ENCODE data around the gene REXO2.

Gene REXO2

GRCh38 chr11:114482114-114482513, 42.8 kb downstream of the REXO2 start:
- Histone ChIP-seq H3K4me3 (ENCODE audit: low read length) (no peak overlapping the region), H3K27me3 (ENCODE audit: control insufficient read depth, insufficient read depth, low read length) (no peaks in the 10 kb centered on the region), H3K36me3 (ENCODE audit: insufficient read depth, low read length) (no peaks in the 10 kb centered on the region), H3K9me3 (replicated peaks; ENCODE audit: low read length) (no peaks in the 10 kb centered on the region), H3K9ac (ENCODE audit: low read depth, low read length) (no peak overlapping the region), H3K4me2 (ENCODE audit: low read length) (no peak overlapping the region), H3K4me1 (ENCODE audit: control insufficient read depth, insufficient read depth, low read length) (peaks cover 7% of the 10 kb centered on the region)

- no peaks in the 10 kb centered on the region for H3K36me3 ChIP-seq (ENCODE audit: insufficient read depth, low read length)
- no peak overlapping the region for H3K4me3 ChIP-seq (ENCODE audit: low read length)
- H3K9me3 ChIP-seq (replicated peaks; ENCODE audit: low read length) = no peaks in the 10 kb centered on the region
- H3K27me3 ChIP-seq (ENCODE audit: control insufficient read depth, insufficient read depth, low read length) = no peaks in the 10 kb centered on the region
- H3K4me2 ChIP-seq (ENCODE audit: low read length) = no peak overlapping the region
- peaks cover 3% of the 10 kb centered on the region for H3K4me1 ChIP-seq (ENCODE audit: control insufficient read depth, insufficient read depth, low read length)
- H3K9ac ChIP-seq (ENCODE audit: low read depth, low read length) = no peak overlapping the region
Measured at GRCh38 chr11:114483929-114484328, 44.7 kb downstream of the REXO2 start.

GRCh38 chr11:114496915-114497314, 57.6 kb downstream of the REXO2 start:
- Histone ChIP-seq H3K36me3 (ENCODE audit: insufficient read depth, low read length) (no peaks in the 10 kb centered on the region), H3K4me1 (ENCODE audit: control insufficient read depth, insufficient read depth, low read length) (no peaks in the 10 kb centered on the region), H3K4me2 (ENCODE audit: low read length) (no peak overlapping the region), H3K4me3 (ENCODE audit: low read length) (no peak overlapping the region), H3K27me3 (ENCODE audit: control insufficient read depth, insufficient read depth, low read length) (no peaks in the 10 kb centered on the region), H3K9me3 (replicated peaks; ENCODE audit: low read length) (no peaks in the 10 kb centered on the region), H3K9ac (ENCODE audit: low read depth, low read length) (no peak overlapping the region)

DNA sequence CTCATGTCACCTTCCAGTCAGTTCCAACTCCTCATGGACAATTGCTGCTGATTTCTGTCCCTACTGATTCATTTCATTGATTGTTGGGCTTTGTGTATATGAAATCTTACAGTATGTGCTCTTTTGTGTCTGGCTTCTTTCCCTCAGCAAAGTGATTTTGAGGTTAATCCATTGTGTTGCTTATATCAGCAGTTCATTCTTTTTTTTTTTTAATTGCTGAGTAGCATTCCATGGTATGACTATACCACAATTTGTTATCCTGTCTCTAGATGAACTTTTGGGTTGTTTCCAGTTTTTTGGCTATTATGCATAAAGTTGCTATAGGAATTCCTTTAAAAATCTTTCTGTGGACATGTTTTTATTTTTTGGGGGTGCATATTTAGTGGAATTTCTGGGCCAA, 60.5 kb downstream of the REXO2 start:
- no peaks in the 10 kb centered on the region for H3K36me3 ChIP-seq (ENCODE audit: insufficient read depth, low read length)
- H3K9ac ChIP-seq (ENCODE audit: low read depth, low read length) = no peak overlapping the region
- no peaks in the 10 kb centered on the region for H3K4me1 ChIP-seq (ENCODE audit: control insufficient read depth, insufficient read depth, low read length)
- no peaks in the 10 kb centered on the region for H3K27me3 ChIP-seq (ENCODE audit: control insufficient read depth, insufficient read depth, low read length)
- H3K9me3 ChIP-seq (replicated peaks; ENCODE audit: low read length) = no peaks in the 10 kb centered on the region
- H3K4me3 ChIP-seq (ENCODE audit: low read length) = no peak overlapping the region
- H3K4me2 ChIP-seq (ENCODE audit: low read length) = no peak overlapping the region
